DMS 273 treated with DMSO at 0.1 percent for 48 hours (cell line): Measurements from ENCODE around the gene HTRA3.

Experiments used
- DNase-seq: peaks from one replicate; lab custom pipeline; 2025; lab: John Stamatoyannopoulos, UW

HTRA3 gene

GRCh38 chr4:8234715-8235114 lies 34.8 kb upstream of the HTRA3 start:
- DNase-seq, result no peak

- no peak for DNase-seq
Observed at GRCh38 chr4:8235224-8235623, 34.3 kb upstream of the HTRA3 start.

- DNase-seq, result no peak
Observed at GRCh38 chr4:8235686-8236085, 33.9 kb upstream of the HTRA3 start.

GRCh38 chr4:8236106-8236919 lies 33.2 kb upstream of the HTRA3 start:
- DNase-seq, result no peak

GRCh38 chr4:8236920-8237195 lies 32.7 kb upstream of the HTRA3 start:
- no peak for DNase-seq

- DNase-seq, result no peak
Observed at GRCh38 chr4:8237256-8237989, 32.1 kb upstream of the HTRA3 start.

- DNase-seq, result no peak
Observed at GRCh38 chr4:8238036-8238511, 31.5 kb upstream of the HTRA3 start.

- no peak for DNase-seq
Observed at GRCh38 chr4:8238515-8239053, 31.0 kb upstream of the HTRA3 start.

- no peak for DNase-seq
Observed at GRCh38 chr4:8239226-8239625, 30.3 kb upstream of the HTRA3 start.

- DNase-seq, result no peak
Observed at GRCh38 chr4:8239661-8240060, 29.9 kb upstream of the HTRA3 start.

- DNase-seq, result no peak
Observed at GRCh38 chr4:8240211-8241041, 29.1 kb upstream of the HTRA3 start.

- DNase-seq, result no peak
Observed at GRCh38 chr4:8241211-8241779, 28.3 kb upstream of the HTRA3 start.

GRCh38 chr4:8241895-8242696 lies 27.5 kb upstream of the HTRA3 start:
- DNase-seq, result peak; percentile 25

- no peak for DNase-seq
Observed at GRCh38 chr4:8242782-8243560, 26.6 kb upstream of the HTRA3 start.

GRCh38 chr4:8244001-8244757 lies 25.4 kb upstream of the HTRA3 start:
- DNase-seq, result no peak

GRCh38 chr4:8244931-8245460 lies 24.6 kb upstream of the HTRA3 start:
- no peak for DNase-seq

- DNase-seq, result no peak
Observed at GRCh38 chr4:8245884-8246833, 23.4 kb upstream of the HTRA3 start.
